ENCODE data around the gene DHFR. TPM values are rescaled to one million over a fixed set of nuclear protein-coding genes. Genes with fewer than 3 reads are reported as not detected.

DHFR gene
- total RNA-seq, 1 donor from 2014 or later = 14.4 TPM

DNA sequence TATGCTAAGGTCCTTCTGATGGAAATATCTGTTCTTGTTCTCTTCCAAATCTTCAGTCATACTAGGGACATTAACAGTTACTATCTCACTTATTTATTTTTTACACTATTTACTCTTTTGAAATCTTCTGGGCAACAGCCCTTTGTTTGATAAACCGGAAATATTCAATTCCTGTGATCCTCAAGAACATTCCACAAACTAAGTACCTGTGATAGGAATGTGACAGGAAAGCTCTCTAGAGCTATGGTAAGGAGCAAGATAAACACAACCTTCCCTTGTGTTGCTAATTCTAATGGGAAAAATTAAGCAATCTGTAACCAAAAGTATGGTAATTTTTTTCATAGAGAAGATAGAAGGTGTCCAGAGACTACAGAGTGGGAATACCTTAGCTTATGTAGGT is 62.7 kb downstream of the DHFR start:
- no peak for FAIRE-seq
- H4K20me1 ChIP-seq (ENCODE audit: insufficient read depth, low read length) = no peaks in the 10 kb centered on the region

DNA sequence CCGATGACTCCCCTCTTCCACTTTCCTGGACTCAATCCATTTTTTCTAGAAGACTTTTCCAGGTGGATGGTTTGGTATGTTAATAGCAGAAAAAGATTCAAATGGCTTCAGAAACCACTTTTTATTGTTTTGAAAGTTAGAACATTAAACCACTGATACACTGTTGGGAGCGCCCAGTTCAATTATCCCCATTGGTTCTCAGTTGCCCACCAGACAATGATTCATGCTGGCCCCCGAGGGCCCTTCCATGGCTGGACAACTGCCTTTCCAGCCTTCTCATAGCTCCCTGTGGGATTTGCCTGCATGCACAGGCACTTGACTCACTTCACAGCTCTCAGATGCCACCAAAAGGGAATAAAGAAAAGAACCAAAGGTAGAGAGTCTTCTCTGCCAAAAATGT is 63.4 kb downstream of the DHFR start:
- H3K36me3 Mint-ChIP-seq (ENCODE audit: low read depth, unreplicated experiment) = no peaks in the 10 kb centered on the region
- peak; percentile 14 for DNase-seq (ENCODE audit: low read depth)
- no peaks in the 10 kb centered on the region for H3K79me2 ChIP-seq (ENCODE audit: insufficient read depth, low read length)
- H3K4me2 ChIP-seq (ENCODE audit: low read length) = no peak overlapping the region
- no peaks in the 10 kb centered on the region for H3K36me3 ChIP-seq (ENCODE audit: insufficient read depth, low read length)
- TF ChIP-seq, protein P1, sequence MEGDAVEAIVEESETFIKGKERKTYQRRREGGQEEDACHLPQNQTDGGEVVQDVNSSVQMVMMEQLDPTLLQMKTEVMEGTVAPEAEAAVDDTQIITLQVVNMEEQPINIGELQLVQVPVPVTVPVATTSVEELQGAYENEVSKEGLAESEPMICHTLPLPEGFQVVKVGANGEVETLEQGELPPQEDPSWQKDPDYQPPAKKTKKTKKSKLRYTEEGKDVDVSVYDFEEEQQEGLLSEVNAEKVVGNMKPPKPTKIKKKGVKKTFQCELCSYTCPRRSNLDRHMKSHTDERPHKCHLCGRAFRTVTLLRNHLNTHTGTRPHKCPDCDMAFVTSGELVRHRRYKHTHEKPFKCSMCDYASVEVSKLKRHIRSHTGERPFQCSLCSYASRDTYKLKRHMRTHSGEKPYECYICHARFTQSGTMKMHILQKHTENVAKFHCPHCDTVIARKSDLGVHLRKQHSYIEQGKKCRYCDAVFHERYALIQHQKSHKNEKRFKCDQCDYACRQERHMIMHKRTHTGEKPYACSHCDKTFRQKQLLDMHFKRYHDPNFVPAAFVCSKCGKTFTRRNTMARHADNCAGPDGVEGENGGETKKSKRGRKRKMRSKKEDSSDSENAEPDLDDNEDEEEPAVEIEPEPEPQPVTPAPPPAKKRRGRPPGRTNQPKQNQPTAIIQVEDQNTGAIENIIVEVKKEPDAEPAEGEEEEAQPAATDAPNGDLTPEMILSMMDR (IDR thresholded peaks at IDR 0.05; ENCODE audit: insufficient read depth, low read depth, low read length) = no peak
- TF ChIP-seq EZH2 (IDR thresholded peaks at IDR 0.05; ENCODE audit: insufficient read depth, low read length) = no peak
- no peak overlapping the region for H3K9ac ChIP-seq (ENCODE audit: low read length)
- no peak for FAIRE-seq
- H3K9me3 Mint-ChIP-seq (ENCODE audit: unreplicated experiment) = no peaks in the 10 kb centered on the region
- no peaks in the 10 kb centered on the region for H3K4me1 Mint-ChIP-seq (ENCODE audit: low read depth, unreplicated experiment)
- H3K27me3 Mint-ChIP-seq (ENCODE audit: low read depth, unreplicated experiment) = no peaks in the 10 kb centered on the region
- no peaks in the 10 kb centered on the region for H4K20me1 ChIP-seq (ENCODE audit: insufficient read depth, low read length)
- H3K4me3 Mint-ChIP-seq (ENCODE audit: unreplicated experiment) = no peak overlapping the region
- no peak overlapping the region for H3K4me3 ChIP-seq (ENCODE audit: insufficient read depth, low read depth, low read length)
- no peaks in the 10 kb centered on the region for H3K9me3 ChIP-seq (ENCODE audit: insufficient read depth, low read depth, low read length)
- H3K27ac Mint-ChIP-seq (ENCODE audit: unreplicated experiment) = no peak overlapping the region
- no peak overlapping the region for H2AFZ ChIP-seq (ENCODE audit: low read depth, low read length)
- H3K4me1 ChIP-seq (ENCODE audit: insufficient read depth, low read length) = no peaks in the 10 kb centered on the region
- no peak overlapping the region for H3K27ac ChIP-seq (ENCODE audit: low read depth, low read length)
- H3K27me3 ChIP-seq (ENCODE audit: insufficient read depth, low read length) = no peaks in the 10 kb centered on the region

More for the DNA sequence above, 62.7 kb downstream of the DHFR start:
- H3K4me2 ChIP-seq (ENCODE audit: low read length) = no peak overlapping the region
- no peaks in the 10 kb centered on the region for H3K79me2 ChIP-seq (ENCODE audit: insufficient read depth, low read length)
- Mint-ChIP-seq H3K4me3 (ENCODE audit: unreplicated experiment) (no peak overlapping the region), H3K36me3 (ENCODE audit: low read depth, unreplicated experiment) (no peaks in the 10 kb centered on the region), H3K27me3 (ENCODE audit: low read depth, unreplicated experiment) (no peaks in the 10 kb centered on the region), H3K9me3 (ENCODE audit: unreplicated experiment) (no peaks in the 10 kb centered on the region), H3K4me1 (ENCODE audit: low read depth, unreplicated experiment) (no peaks in the 10 kb centered on the region), H3K27ac (ENCODE audit: unreplicated experiment) (no peak overlapping the region)
- no peak overlapping the region for H3K4me3 ChIP-seq (ENCODE audit: insufficient read depth, low read depth, low read length)
- H3K9me3 ChIP-seq (ENCODE audit: insufficient read depth, low read depth, low read length) = no peaks in the 10 kb centered on the region
- H3K9ac ChIP-seq (ENCODE audit: low read length) = no peak overlapping the region
- H3K27me3 ChIP-seq (ENCODE audit: insufficient read depth, low read length) = no peaks in the 10 kb centered on the region
- no peak for DNase-seq (ENCODE audit: low read depth)
- H3K4me1 ChIP-seq (ENCODE audit: insufficient read depth, low read length) = no peaks in the 10 kb centered on the region
- TF ChIP-seq, protein P1 (IDR thresholded peaks at IDR 0.05; ENCODE audit: insufficient read depth, low read depth, low read length) = no peak
- TF ChIP-seq EZH2 (IDR thresholded peaks at IDR 0.05; ENCODE audit: insufficient read depth, low read length) = no peak
- H2AFZ ChIP-seq (ENCODE audit: low read depth, low read length) = no peak overlapping the region
- no peak overlapping the region for H3K27ac ChIP-seq (ENCODE audit: low read depth, low read length)
- no peaks in the 10 kb centered on the region for H3K36me3 ChIP-seq (ENCODE audit: insufficient read depth, low read length)

DNA sequence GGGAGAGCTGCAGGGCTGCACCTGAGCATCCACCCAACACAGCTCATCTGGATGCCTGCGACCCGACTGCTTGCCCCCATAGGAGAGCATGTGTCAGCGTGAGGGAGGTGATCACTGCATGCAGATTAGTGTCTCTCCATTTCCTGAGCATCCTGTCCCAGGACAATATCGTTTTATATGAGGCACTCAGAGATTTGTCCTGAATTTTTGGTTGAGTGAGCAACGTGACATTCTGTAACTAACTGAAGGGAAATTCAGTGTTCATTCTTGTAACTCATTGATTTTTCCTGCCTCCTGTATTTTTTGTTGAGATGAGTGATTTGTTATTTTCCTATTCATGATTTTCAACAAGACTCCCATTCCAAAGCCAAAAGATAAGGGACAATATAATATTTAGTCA is 64.0 kb downstream of the DHFR start:
- no peaks in the 10 kb centered on the region for H3K27me3 ChIP-seq (ENCODE audit: insufficient read depth, low read length)
- Mint-ChIP-seq H3K4me1 (ENCODE audit: low read depth, unreplicated experiment) (no peaks in the 10 kb centered on the region), H3K4me3 (ENCODE audit: unreplicated experiment) (no peak overlapping the region), H3K27me3 (ENCODE audit: low read depth, unreplicated experiment) (no peaks in the 10 kb centered on the region), H3K36me3 (ENCODE audit: low read depth, unreplicated experiment) (no peaks in the 10 kb centered on the region), H3K9me3 (ENCODE audit: unreplicated experiment) (no peaks in the 10 kb centered on the region), H3K27ac (ENCODE audit: unreplicated experiment) (no peak overlapping the region)
- no peaks in the 10 kb centered on the region for H3K9me3 ChIP-seq (ENCODE audit: insufficient read depth, low read depth, low read length)
- H2AFZ ChIP-seq (ENCODE audit: low read depth, low read length) = no peak overlapping the region
- no peak for FAIRE-seq
- no peaks in the 10 kb centered on the region for H4K20me1 ChIP-seq (ENCODE audit: insufficient read depth, low read length)
- no peak for TF ChIP-seq EZH2 (IDR thresholded peaks at IDR 0.05; ENCODE audit: insufficient read depth, low read length)
- TF ChIP-seq, protein P1 (IDR thresholded peaks at IDR 0.05; ENCODE audit: insufficient read depth, low read depth, low read length) = no peak
- no peak overlapping the region for H3K4me3 ChIP-seq (ENCODE audit: insufficient read depth, low read depth, low read length)
- no peak for DNase-seq (ENCODE audit: low read depth)
- H3K27ac ChIP-seq (ENCODE audit: low read depth, low read length) = no peak overlapping the region
- no peaks in the 10 kb centered on the region for H3K36me3 ChIP-seq (ENCODE audit: insufficient read depth, low read length)
- H3K79me2 ChIP-seq (ENCODE audit: insufficient read depth, low read length) = no peaks in the 10 kb centered on the region
- H3K9ac ChIP-seq (ENCODE audit: low read length) = no peak overlapping the region
- H3K4me2 ChIP-seq (ENCODE audit: low read length) = no peak overlapping the region
- no peaks in the 10 kb centered on the region for H3K4me1 ChIP-seq (ENCODE audit: insufficient read depth, low read length)

All from astrocyte (in vitro differentiated cells and primary cell).